H9 (cell line): Measurements from ENCODE around the gene FRAT1. TPM values are rescaled to one million over a fixed set of nuclear protein-coding genes. Genes with fewer than 3 reads are reported as not detected.
A peak's percentile ranks its signal among the peaks of the same experiment; 100 is the strongest.

Experiments used
- DNase-seq: peaks from one replicate; pipeline ENCODE4 v3.0.0-alpha.2; 2017
- H2AFZ ChIP-seq: one replicate; pipeline ENCODE4 v1.6.1; 2013; ENCODE audit warnings: mild to moderate bottlenecking, low read length, control low read depth, moderate library complexity
- H2AK5ac ChIP-seq: 2 replicates; pipeline ENCODE4 v1.6.1; 2013; ENCODE audit warnings: low read length, control low read depth, mixed read lengths; ENCODE audit not compliant: insufficient read length
- H2BK120ac ChIP-seq: one replicate; pipeline ENCODE4 v1.6.1; 2013; ENCODE audit warnings: low read depth, mild to moderate bottlenecking, low read length, control low read depth, inconsistent platforms; ENCODE audit not compliant: poor library complexity, severe bottlenecking
- H2BK12ac ChIP-seq: 2 replicates; pipeline ENCODE4 v1.6.1; 2013; ENCODE audit warnings: low read length, control low read depth, mixed read lengths, low read depth; ENCODE audit not compliant: insufficient read length
- H2BK15ac ChIP-seq: 2 replicates; pipeline ENCODE4 v1.6.1; 2013; ENCODE audit warnings: low read depth, low read length, control low read depth
- H2BK20ac ChIP-seq: one replicate; pipeline ENCODE4 v1.6.1; 2013; ENCODE audit warnings: low read depth, mild to moderate bottlenecking, low read length, control low read depth, inconsistent platforms; ENCODE audit not compliant: poor library complexity, severe bottlenecking
- H2BK5ac ChIP-seq: 2 replicates; pipeline ENCODE4 v1.6.1; 2013; ENCODE audit warnings: low read length, control low read depth, mixed read lengths; ENCODE audit not compliant: insufficient read length
- H3K14ac ChIP-seq: 2 replicates; pipeline ENCODE4 v1.6.1; 2013; ENCODE audit warnings: low read length, control low read depth; ENCODE audit not compliant: insufficient read depth
- H3K18ac ChIP-seq: 2 replicates; pipeline ENCODE4 v1.6.1; 2013; ENCODE audit warnings: low read depth, mild to moderate bottlenecking, mixed read lengths, low read length, control low read depth; ENCODE audit not compliant: insufficient read length
- H3K23ac ChIP-seq: 2 replicates; pipeline ENCODE4 v1.6.1; 2013; ENCODE audit warnings: low read length, control low read depth, mixed read lengths, low read depth; ENCODE audit not compliant: insufficient read length
- H3K23me2 ChIP-seq: 2 replicates; pipeline ENCODE4 v1.6.1; 2013; ENCODE audit warnings: low read depth, mild to moderate bottlenecking, mixed read lengths, low read length, control low read depth; ENCODE audit not compliant: insufficient read length, poor library complexity, severe bottlenecking
- H3K27ac ChIP-seq: 2 replicates; pipeline ENCODE4 v1.5.1; 2013; ENCODE audit warnings: low read length, control low read depth, mixed read lengths, low read depth; ENCODE audit not compliant: insufficient read length
- H3K27me3 ChIP-seq: 2 replicates; pipeline ENCODE4 v1.6.1; 2013; ENCODE audit warnings: low read length, control low read depth, inconsistent platforms; ENCODE audit not compliant: insufficient read depth
- H3K4ac ChIP-seq: 2 replicates; pipeline ENCODE4 v1.6.1; 2013; ENCODE audit warnings: low read depth, mild to moderate bottlenecking, control low read depth, inconsistent platforms, low read length, moderate library complexity
- H3K4me1 ChIP-seq: 2 replicates; pipeline ENCODE4 v1.6.1; 2013; ENCODE audit warnings: low read length, control low read depth, inconsistent platforms; ENCODE audit not compliant: insufficient read depth
- H3K4me2 ChIP-seq: 2 replicates; pipeline ENCODE4 v1.6.1; 2013; ENCODE audit warnings: low read length, control low read depth, mixed read lengths; ENCODE audit not compliant: insufficient read length, insufficient read depth
- H3K56ac ChIP-seq: 2 replicates; pipeline ENCODE4 v1.6.1; 2013; ENCODE audit warnings: low read depth, mild to moderate bottlenecking, mixed read lengths, low read length, control low read depth; ENCODE audit not compliant: insufficient read length
- H3K79me1 ChIP-seq: 2 replicates; pipeline ENCODE4 v1.6.1; 2013; ENCODE audit warnings: low read depth, mild to moderate bottlenecking, moderate library complexity, low read length, control low read depth, inconsistent platforms; ENCODE audit not compliant: insufficient read depth, poor library complexity, severe bottlenecking
- H3K79me2 ChIP-seq: 2 replicates; pipeline ENCODE4 v1.6.1; 2013; ENCODE audit warnings: low read length, control low read depth, inconsistent platforms; ENCODE audit not compliant: insufficient read depth
- H3K9ac ChIP-seq: 2 replicates; pipeline ENCODE4 v1.6.1; 2013; ENCODE audit warnings: low read length, control low read depth, mixed read lengths; ENCODE audit not compliant: insufficient read length; ENCODE audit errors: extremely low read depth
- H3K9me3 ChIP-seq: one replicate; pipeline ENCODE4 v1.6.1; 2013; ENCODE audit warnings: low read depth, low read length, inconsistent platforms; ENCODE audit not compliant: control insufficient read depth
- H3T11ph ChIP-seq: one replicate; pipeline ENCODE4 v1.6.1; 2013; ENCODE audit warnings: mild to moderate bottlenecking, low read length, control low read depth, inconsistent platforms
- H4K20me1 ChIP-seq: one replicate; pipeline ENCODE4 v1.6.1; 2013; ENCODE audit not compliant: control insufficient read depth, insufficient read length, insufficient read depth
- H4K5ac ChIP-seq: 2 replicates; pipeline ENCODE4 v1.6.1; 2013; ENCODE audit warnings: low read depth, mild to moderate bottlenecking, mixed read lengths, low read length, control low read depth; ENCODE audit not compliant: insufficient read length
- H4K8ac ChIP-seq: replicated peaks from 2 replicates; pipeline ENCODE4 v1.6.1; 2013; ENCODE audit warnings: low read length, control low read depth, mixed read lengths, low read depth; ENCODE audit not compliant: insufficient read length
- H4K91ac ChIP-seq: 2 replicates; pipeline ENCODE4 v1.6.1; 2013; ENCODE audit warnings: low read depth, mild to moderate bottlenecking, moderate library complexity, mixed read lengths, low read length, control low read depth; ENCODE audit not compliant: insufficient read length
- H3K27ac Mint-ChIP-seq, 3 experiments: 2 replicates in 2 of 3; 3 replicates in 1 of 3; pipeline ENCODE4 v1.8.0; 2020 to 2021; ENCODE audit warnings: mixed read lengths in 3 of 3, mild to moderate bottlenecking in 1 of 3, moderate library complexity in 1 of 3
- H3K27me3 Mint-ChIP-seq: 2 replicates; pipeline ENCODE4 v1.8.0; 2021; ENCODE audit warnings: low read depth, mild to moderate bottlenecking, moderate library complexity, mixed read lengths
- H3K36me3 Mint-ChIP-seq, 3 experiments: 2 replicates in 2 of 3; 3 replicates in 1 of 3; pipeline ENCODE4 v1.8.0; 2020 to 2021; ENCODE audit warnings: low read depth in 3 of 3, mixed read lengths in 3 of 3; ENCODE audit not compliant: insufficient read depth in 1 of 3
- H3K4me1 Mint-ChIP-seq, 2 experiments: 2 replicates each; pipeline ENCODE4 v1.8.0; 2020; ENCODE audit warnings: mixed read lengths in 2 of 2
- H3K4me3 Mint-ChIP-seq, 2 experiments: 2 replicates in 1 of 2; 3 replicates in 1 of 2; pipeline ENCODE4 v1.8.0; 2020 to 2021; ENCODE audit warnings: mild to moderate bottlenecking in 2 of 2, mixed read lengths in 2 of 2, moderate library complexity in 1 of 2
- H3K9me3 Mint-ChIP-seq, 2 experiments: 2 replicates in 1 of 2; 3 replicates in 1 of 2; pipeline ENCODE4 v1.8.0; 2020; ENCODE audit warnings: mild to moderate bottlenecking in 2 of 2, mixed read lengths in 2 of 2, moderate library complexity in 1 of 2
- CTCF ChIP-seq: fragments of 200-600 bp; sonication (generic); conservative IDR thresholded peaks from 3 replicates; pipeline ENCODE4 v1.8.0; 2021; ENCODE audit warnings: antibody characterized with exemption, mild to moderate bottlenecking
- whole genome bisulfite sequencing: extraction: QIAGEN DNeasy Blood & Tissue Kit; methylation state at CpG from one replicate; pipeline ENCODE4 v1.1.7; 2013; ENCODE audit warnings: missing lambda C conversion rate, low lambda C conversion rate, mixed read lengths; ENCODE audit not compliant: insufficient read length; ENCODE audit errors: extremely low coverage; 5-methylcytosine and 5-hydroxymethylcytosine counted together
- total RNA-seq: library from RNA; stranded (reverse); gene quantifications from 2 replicates; pipeline ENCODE4 v1.2.1, GENCODE V29; 2021

The FRAT1 gene
- total RNA-seq, 1 experiment from 2014 or later, result 7.3 TPM

GRCh38 chr10:97291357-97292096 is 27.5 kb upstream of the FRAT1 start:
- Mint-ChIP-seq H3K27me3 (no peaks in the 10 kb centered on the region), H3K36me3 (peaks cover 9 to 34% (median 12%) of the 10 kb centered on the region in 3 experiments), H3K27ac (peak overlapping the region; percentile 66 to 93 (median 82); a peak in 6 of 7 replicates), H3K4me3 (peak overlapping the region; percentile 81 to 91), H3K9me3 (no peaks in the 10 kb centered on the region; a peak in 1 of 5 replicates), H3K4me1 (peaks cover 18 to 20% of the 10 kb centered on the region in 2 experiments)
- no peaks in the 10 kb centered on the region for H4K20me1 ChIP-seq
- peak overlapping the region; percentile 69 for H3K4me2 ChIP-seq
- H4K8ac ChIP-seq, result no peak overlapping the region
- no peak overlapping the region for H3K4ac ChIP-seq
- TF ChIP-seq CTCF, result no peak
- no peaks in the 10 kb centered on the region for H3K79me2 ChIP-seq
- no peak overlapping the region for H4K91ac ChIP-seq
- H3K9ac ChIP-seq, result peak overlapping the region; percentile 46
- H3K27me3 ChIP-seq, result no peaks in the 10 kb centered on the region
- H2AK5ac ChIP-seq, result no peak overlapping the region
- H2BK120ac ChIP-seq, result no peak overlapping the region
- no peak overlapping the region for H3T11ph ChIP-seq
- no peak overlapping the region for H2BK5ac ChIP-seq
- peak overlapping the region; percentile 32 for H3K27ac ChIP-seq
- no peaks in the 10 kb centered on the region for H3K9me3 ChIP-seq
- no peak overlapping the region for H3K18ac ChIP-seq
- no peak overlapping the region for H4K5ac ChIP-seq
- H2AFZ ChIP-seq, result no peak overlapping the region
- H2BK15ac ChIP-seq, result no peak overlapping the region
- H3K23ac ChIP-seq, result no peak overlapping the region
- H2BK20ac ChIP-seq, result no peak overlapping the region
- H3K14ac ChIP-seq, result no peak overlapping the region
- no peak for DNase-seq
- peaks cover 4% of the 10 kb centered on the region for H3K79me1 ChIP-seq
- WGBS, result no CpG with 5 or more reads among the region's 25 CpGs
- no peak overlapping the region for H3K56ac ChIP-seq
- H3K23me2 ChIP-seq, result no peaks in the 10 kb centered on the region
- no peaks in the 10 kb centered on the region for H3K4me1 ChIP-seq
- no peak overlapping the region for H2BK12ac ChIP-seq
